HG02759 (cell line): ENCODE results near the gene KDM6A.
"Not testable (repeated sequence)": the region's sequence is repeated elsewhere in the genome, so short reads cannot be mapped to it uniquely, and the experiment has no call there.

ENCODE experiments used
- ATAC-seq: cut with Tn5 transposase; IDR thresholded peaks from one replicate; pipeline ENCODE4 v1.9.1; 2021; ENCODE audit warnings: mild to moderate bottlenecking, moderate library complexity; ENCODE audit not compliant: unreplicated experiment

Gene KDM6A

GRCh38 chrX:44954562-44954961 lies 81.6 kb downstream of the KDM6A start:
- ATAC-seq, result no peak

GRCh38 chrX:44957848-44958247 lies 84.9 kb downstream of the KDM6A start:
- no peak for ATAC-seq

GRCh38 chrX:44958480-44958879 lies 85.5 kb downstream of the KDM6A start:
- no peak for ATAC-seq

- ATAC-seq, result no peak
Measured at GRCh38 chrX:44961817-44962607, 89.0 kb downstream of the KDM6A start.

GRCh38 chrX:44962944-44963343 lies 90.0 kb downstream of the KDM6A start:
- no peak for ATAC-seq

GRCh38 chrX:44967221-44967620 lies 94.2 kb downstream of the KDM6A start:
- no peak for ATAC-seq

GRCh38 chrX:44970709-44971108 lies 97.7 kb downstream of the KDM6A start:
- no peak for ATAC-seq

- no peak for ATAC-seq
Measured at GRCh38 chrX:44971674-44972073, 98.7 kb downstream of the KDM6A start.

- no peak for ATAC-seq
Measured at GRCh38 chrX:44972132-44972531, 99.1 kb downstream of the KDM6A start.

GRCh38 chrX:44973420-44973932 lies 100.5 kb downstream of the KDM6A start:
- ATAC-seq, result no peak

GRCh38 chrX:44974451-44974850 lies 101.5 kb downstream of the KDM6A start:
- no peak for ATAC-seq

GRCh38 chrX:44975666-44976263 lies 102.8 kb downstream of the KDM6A start:
- ATAC-seq, result no peak

- no peak for ATAC-seq
Measured at GRCh38 chrX:44978976-44979375, 106.0 kb downstream of the KDM6A start.

GRCh38 chrX:44980403-44980802 lies 107.4 kb downstream of the KDM6A start:
- ATAC-seq, result no peak

GRCh38 chrX:44980883-44981282 lies 107.9 kb downstream of the KDM6A start:
- no peak for ATAC-seq

- ATAC-seq, result no peak
Measured at GRCh38 chrX:44989995-44990770, 117.2 kb downstream of the KDM6A start.

GRCh38 chrX:44992775-44993174 lies 119.8 kb downstream of the KDM6A start:
- ATAC-seq, result no peak

GRCh38 chrX:44996277-44996676 lies 123.3 kb downstream of the KDM6A start:
- no peak for ATAC-seq

GRCh38 chrX:44997282-44997812 lies 124.4 kb downstream of the KDM6A start:
- no peak for ATAC-seq

- ATAC-seq, result peak; percentile 53
Measured at GRCh38 chrX:44997888-44998287, 124.9 kb downstream of the KDM6A start.

GRCh38 chrX:44999237-44999636 lies 126.2 kb downstream of the KDM6A start:
- not testable (repeated sequence) for ATAC-seq
